DOHH2 (cell line): ENCODE data around the gene SCYL1.

Experiments used
- H3F3A ChIP-seq: fragments of 200-600 bp; sonication (generic), shearing (Covaris generic); 2 replicates; pipeline ENCODE4 v1.6.0; 2016; ENCODE audit warnings: antibody characterized with exemption, mild to moderate bottlenecking; ENCODE audit not compliant: control insufficient read depth, insufficient read depth
- H3K27ac ChIP-seq: fragments of 200-600 bp; sonication (generic); 2 replicates; pipeline ENCODE4 v1.5.1; 2014; ENCODE audit warnings: low read depth, mild to moderate bottlenecking, low read length, moderate library complexity
- H3K27me3 ChIP-seq: fragments of 200-600 bp; sonication (generic); 2 replicates; pipeline ENCODE4 v1.6.1; 2014; ENCODE audit warnings: mild to moderate bottlenecking, low read length, mixed read lengths; ENCODE audit not compliant: control insufficient read depth
- H3K36me3 ChIP-seq: fragments of 200-600 bp; sonication (generic); 2 replicates; pipeline ENCODE4 v1.6.1; 2014; ENCODE audit warnings: mild to moderate bottlenecking, low read length, moderate library complexity, mixed read lengths; ENCODE audit not compliant: control insufficient read depth
- H3K4me1 ChIP-seq: fragments of 200-600 bp; sonication (generic); 2 replicates; pipeline ENCODE4 v1.6.1; 2014; ENCODE audit warnings: mild to moderate bottlenecking, low read length, mixed read lengths; ENCODE audit not compliant: control insufficient read depth
- H3K4me2 ChIP-seq: fragments of 200-600 bp; sonication (generic); 2 replicates; pipeline ENCODE4 v1.6.0; 2014; ENCODE audit warnings: mild to moderate bottlenecking, low read length, moderate library complexity
- H3K4me3 ChIP-seq: fragments of 200-600 bp; sonication (generic); 2 replicates; pipeline ENCODE4 v1.5.1; 2014; ENCODE audit warnings: mild to moderate bottlenecking, low read length, mixed read lengths
- H3K79me2 ChIP-seq: fragments of 200-600 bp; sonication (generic); 2 replicates; pipeline ENCODE4 v1.6.1; 2014; ENCODE audit warnings: mild to moderate bottlenecking, low read length, mixed read lengths; ENCODE audit not compliant: control insufficient read depth
- H3K9me2 ChIP-seq: fragments of 200-600 bp; sonication (generic); replicated peaks from 2 replicates; pipeline ENCODE4 v1.6.1; 2014; ENCODE audit warnings: mild to moderate bottlenecking, low read length, mixed read lengths; ENCODE audit not compliant: control insufficient read depth
- H3K9me3 ChIP-seq: fragments of 200-600 bp; sonication (generic); 2 replicates; pipeline ENCODE4 v1.6.1; 2014; ENCODE audit warnings: antibody characterized with exemption, low read length, mixed read lengths; ENCODE audit not compliant: control insufficient read depth, insufficient read depth
- H4K20me1 ChIP-seq: fragments of 200-600 bp; sonication (generic); 2 replicates; pipeline ENCODE4 v1.6.0; 2014; ENCODE audit warnings: low read depth, mild to moderate bottlenecking, antibody characterized with exemption, low read length, moderate library complexity; ENCODE audit not compliant: control insufficient read depth, insufficient read depth
- CTCF ChIP-seq: fragments of 200-600 bp; sonication (generic); IDR thresholded peaks from one replicate; pipeline ENCODE4 v1.5.1; 2014; ENCODE audit warnings: antibody characterized with exemption, mild to moderate bottlenecking, low read depth, low read length; ENCODE audit not compliant: poor library complexity, severe bottlenecking
- EZH2phosphoT487 ChIP-seq: fragments of 200-600 bp; sonication (generic); IDR thresholded peaks from 2 replicates; pipeline ENCODE4 v1.6.1; 2017; ENCODE audit warnings: borderline replicate concordance, mild to moderate bottlenecking, antibody characterized with exemption, low read length, moderate library complexity, mixed read lengths

Gene SCYL1

DNA sequence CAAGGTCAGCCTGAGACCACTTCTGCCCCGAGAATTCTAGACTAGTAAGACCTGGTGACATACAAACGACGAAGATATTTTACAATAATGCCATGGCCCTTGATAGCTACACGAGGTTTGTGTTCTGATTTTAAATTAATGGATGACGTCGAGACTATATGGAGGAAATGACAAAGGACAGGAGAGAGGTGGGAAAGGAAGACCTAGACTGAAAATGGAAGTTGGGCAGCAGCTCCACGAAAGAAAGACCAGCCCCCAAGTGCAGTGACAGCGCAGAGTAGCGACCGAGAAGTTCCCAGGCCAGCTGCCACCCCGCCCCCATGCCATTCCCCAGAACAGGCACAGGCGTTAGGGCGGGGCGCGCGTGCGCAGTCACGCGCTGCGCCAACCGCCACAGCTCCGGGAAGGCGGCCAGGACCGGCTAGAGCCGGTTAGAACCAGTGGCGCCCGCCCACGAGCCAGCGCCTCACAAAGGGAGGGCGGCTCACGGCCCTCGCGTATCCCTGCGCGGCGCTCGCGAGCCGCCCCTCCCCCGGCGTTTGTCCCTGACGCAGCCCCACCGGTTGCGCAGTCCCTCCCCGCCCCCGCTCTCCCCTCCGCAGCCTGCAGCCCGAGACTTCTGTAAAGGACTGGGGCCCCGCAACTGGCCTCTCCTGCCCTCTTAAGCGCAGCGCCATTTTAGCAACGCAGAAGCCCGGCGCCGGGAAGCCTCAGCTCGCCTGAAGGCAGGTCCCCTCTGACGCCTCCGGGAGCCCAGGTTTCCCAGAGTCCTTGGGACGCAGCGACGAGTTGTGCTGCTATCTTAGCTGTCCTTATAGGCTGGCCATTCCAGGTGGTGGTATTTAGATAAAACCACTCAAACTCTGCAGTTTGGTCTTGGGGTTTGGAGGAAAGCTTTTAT is 27.5 kb upstream of the SCYL1 start:
- Histone ChIP-seq H3F3A (peaks cover 53% of the 10 kb centered on the region), H3K27ac (peak overlapping the region; percentile 99), H3K4me3 (peak overlapping the region; percentile 85), H4K20me1 (peaks cover 29% of the 10 kb centered on the region), H3K27me3 (no peaks in the 10 kb centered on the region), H3K4me1 (peaks cover 57% of the 10 kb centered on the region), H3K9me2 (no peaks in the 10 kb centered on the region), H3K9me3 (no peaks in the 10 kb centered on the region), H3K79me2 (peaks cover 67% of the 10 kb centered on the region), H3K36me3 (peaks cover 40% of the 10 kb centered on the region), H3K4me2 (peak overlapping the region; percentile 92)
- TF ChIP-seq EZH2phosphoT487 (no peak), CTCF (no peak)

GRCh38 chr11:65498042-65498726 is 26.7 kb upstream of the SCYL1 start:
- peaks cover 37% of the 10 kb centered on the region for H4K20me1 ChIP-seq
- H3F3A ChIP-seq: peaks cover 54% of the 10 kb centered on the region
- H3K27ac ChIP-seq: peak overlapping the region; percentile 99
- peaks cover 75% of the 10 kb centered on the region for H3K79me2 ChIP-seq
- no peak for TF ChIP-seq CTCF
- TF ChIP-seq EZH2phosphoT487: no peak
- peak overlapping the region; percentile 85 for H3K4me3 ChIP-seq
- H3K9me3 ChIP-seq: no peaks in the 10 kb centered on the region
- H3K27me3 ChIP-seq: no peaks in the 10 kb centered on the region
- H3K4me2 ChIP-seq: peak overlapping the region; percentile 92
- no peaks in the 10 kb centered on the region for H3K9me2 ChIP-seq
- peaks cover 48% of the 10 kb centered on the region for H3K36me3 ChIP-seq
- H3K4me1 ChIP-seq: peaks cover 57% of the 10 kb centered on the region

- no peaks in the 10 kb centered on the region for H3K27me3 ChIP-seq
- H3K4me1 ChIP-seq: peaks cover 57% of the 10 kb centered on the region
- TF ChIP-seq CTCF (no peak), EZH2phosphoT487 (no peak)
- peaks cover 56% of the 10 kb centered on the region for H3F3A ChIP-seq
- no peaks in the 10 kb centered on the region for H3K9me2 ChIP-seq
- peak overlapping the region; percentile 99 for H3K27ac ChIP-seq
- H3K36me3 ChIP-seq: peaks cover 53% of the 10 kb centered on the region
- peaks cover 40% of the 10 kb centered on the region for H4K20me1 ChIP-seq
- H3K9me3 ChIP-seq: no peaks in the 10 kb centered on the region
- H3K79me2 ChIP-seq: peaks cover 80% of the 10 kb centered on the region
- H3K4me3 ChIP-seq: peak overlapping the region; percentile 85
- H3K4me2 ChIP-seq: peak overlapping the region; percentile 92
These were observed 26.2 kb upstream of the SCYL1 start for GRCh38 chr11:65498727-65498976.
